HK-2 (cell line): ENCODE results near the gene PPP1R14C.

Source experiments
- DNase-seq: peaks from one replicate; pipeline ENCODE4 v3.0.0-alpha.2; 2018; ENCODE audit not compliant: unreplicated experiment

Gene PPP1R14C

DNA sequence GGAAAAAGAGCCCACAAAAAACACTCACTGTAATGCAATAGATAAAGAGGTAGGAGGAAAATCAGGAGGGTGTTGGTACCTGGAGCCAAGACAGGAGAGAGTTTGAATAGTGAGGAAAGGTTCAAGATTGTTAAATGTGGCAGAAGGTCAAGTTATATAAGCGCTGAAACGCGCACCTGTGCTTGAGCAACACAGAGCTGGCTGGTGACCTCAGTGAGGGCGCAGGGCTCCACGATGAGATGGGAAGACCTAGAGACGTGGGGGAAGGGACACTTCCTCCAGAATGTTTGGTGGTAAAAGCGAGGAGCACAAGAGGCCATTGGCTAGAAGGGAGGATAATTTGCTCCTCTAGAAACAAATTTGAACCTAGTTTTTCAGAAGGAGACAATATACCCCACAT lies 4.2 kb upstream of the PPP1R14C start:
- DNase-seq, result no peak

DNA sequence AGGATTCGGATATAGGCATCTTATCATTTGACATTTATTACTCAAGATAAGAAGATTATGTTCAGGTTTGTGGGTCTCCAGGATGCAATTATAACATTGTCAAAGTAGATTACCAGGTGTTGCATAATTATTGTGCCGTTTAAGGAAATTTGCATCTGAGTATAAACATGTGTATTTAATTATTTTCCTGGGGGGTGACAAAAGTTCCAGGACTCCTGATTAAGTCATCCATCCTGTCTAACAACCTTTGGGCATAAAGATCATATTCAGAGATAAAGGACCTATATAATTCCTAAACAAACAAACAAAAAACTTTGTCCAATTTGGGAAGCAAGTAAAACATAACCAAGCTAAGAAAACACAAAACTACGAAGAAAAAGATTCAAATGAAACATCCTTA lies 3.3 kb upstream of the PPP1R14C start:
- no peak for DNase-seq

DNA sequence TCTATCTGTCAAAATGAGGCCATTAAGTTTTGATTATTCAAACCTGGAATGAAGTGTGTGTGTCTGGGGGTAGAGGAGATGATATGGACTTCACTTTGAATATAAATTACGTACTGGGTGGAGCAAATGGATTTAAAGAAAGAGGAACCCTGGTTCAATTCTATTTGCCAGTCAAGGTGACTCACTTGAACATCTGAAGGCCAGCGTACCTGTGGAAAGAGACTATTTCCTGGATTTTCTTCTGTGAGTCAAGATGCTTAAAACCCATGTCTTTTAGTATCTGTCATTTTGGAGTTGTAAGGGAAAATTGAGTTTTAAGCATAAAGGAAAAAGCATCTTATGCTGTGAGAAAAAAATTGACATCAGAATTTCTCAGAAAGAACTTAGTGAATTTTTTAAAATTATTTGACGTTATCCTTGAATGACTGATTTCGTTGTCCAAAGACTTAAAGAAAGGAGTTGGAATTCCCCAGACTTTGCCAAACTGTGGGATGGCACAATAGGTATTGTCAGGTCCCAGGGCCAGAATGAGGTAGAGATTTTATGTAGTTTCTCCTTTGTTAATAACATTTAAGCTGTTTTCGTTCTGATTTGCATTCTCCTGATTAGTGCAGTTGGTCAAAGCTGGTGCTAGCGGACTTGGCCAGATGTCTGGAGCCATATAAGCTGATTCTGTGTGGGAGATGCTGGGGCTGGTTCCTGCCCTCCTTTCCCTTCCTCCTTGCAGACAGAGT lies 2.4 kb upstream of the PPP1R14C start:
- no peak for DNase-seq

DNA sequence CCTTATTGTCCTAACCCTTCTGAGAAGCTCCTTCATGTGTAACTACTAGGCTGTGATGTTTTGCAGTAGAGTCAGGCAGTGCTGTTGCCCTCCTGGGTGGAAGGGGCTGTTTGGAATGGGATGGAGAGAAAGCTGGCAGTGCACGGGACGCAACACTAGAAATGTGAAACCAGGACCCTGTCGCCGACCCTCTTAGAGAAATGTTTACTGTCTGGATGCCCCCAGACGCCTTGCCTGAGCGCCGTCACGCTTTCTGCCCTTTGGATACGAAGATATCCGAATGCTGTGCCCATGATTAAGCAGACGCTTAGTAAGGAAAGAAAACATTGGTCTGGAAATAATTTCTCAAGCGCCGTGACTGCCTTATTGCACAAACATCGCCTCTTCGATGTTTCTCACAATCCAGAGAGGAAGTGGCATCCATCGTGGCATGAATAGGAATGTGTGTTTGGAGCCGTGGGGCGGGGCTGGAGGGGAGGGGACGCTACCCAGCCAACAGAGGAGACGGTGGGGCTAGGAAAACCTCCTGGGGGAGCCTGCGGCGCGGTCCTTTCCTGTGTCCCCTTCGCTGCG lies 661 bp upstream of the PPP1R14C start:
- DNase-seq, result no peak

DNA sequence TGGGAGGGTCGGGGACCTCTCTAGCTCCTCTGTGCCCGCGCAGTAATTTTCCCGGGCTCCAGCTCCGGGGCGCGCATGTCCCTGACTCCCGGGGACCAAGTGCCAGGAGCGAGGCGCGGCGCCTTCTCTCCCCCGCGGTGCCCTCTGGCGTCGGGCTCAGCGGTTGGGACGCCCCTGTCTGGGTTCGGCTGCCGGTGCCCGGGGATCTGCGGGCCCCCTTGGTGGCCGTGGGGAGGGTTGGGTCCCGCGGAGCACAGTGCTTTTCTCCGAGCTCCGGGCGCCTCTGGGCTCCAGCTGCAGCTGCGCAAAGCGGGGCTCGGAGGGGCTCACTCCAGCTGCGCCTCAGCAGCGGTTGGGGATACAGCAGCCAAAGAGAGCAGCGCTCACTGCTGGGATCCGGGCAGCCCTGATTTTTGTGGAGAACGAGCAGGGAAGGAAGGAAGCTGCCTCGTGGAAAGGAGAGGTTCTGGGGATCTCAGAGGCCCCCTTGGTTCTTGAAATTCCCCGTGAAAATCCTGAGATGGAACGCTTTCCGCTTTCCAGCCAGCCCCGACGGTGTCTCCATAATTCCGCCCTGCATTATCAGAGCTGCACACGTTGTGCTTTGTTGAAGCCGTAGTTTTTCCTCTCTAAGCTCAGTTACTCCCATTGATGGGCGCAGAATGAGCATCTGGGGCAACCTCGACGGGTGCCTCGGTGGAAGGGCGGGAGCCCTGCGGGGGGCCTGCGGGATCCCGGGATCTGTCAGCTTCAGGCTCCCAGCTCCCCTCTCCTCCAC lies 861 bp downstream of the PPP1R14C start:
- peak; percentile 32 for DNase-seq

DNA sequence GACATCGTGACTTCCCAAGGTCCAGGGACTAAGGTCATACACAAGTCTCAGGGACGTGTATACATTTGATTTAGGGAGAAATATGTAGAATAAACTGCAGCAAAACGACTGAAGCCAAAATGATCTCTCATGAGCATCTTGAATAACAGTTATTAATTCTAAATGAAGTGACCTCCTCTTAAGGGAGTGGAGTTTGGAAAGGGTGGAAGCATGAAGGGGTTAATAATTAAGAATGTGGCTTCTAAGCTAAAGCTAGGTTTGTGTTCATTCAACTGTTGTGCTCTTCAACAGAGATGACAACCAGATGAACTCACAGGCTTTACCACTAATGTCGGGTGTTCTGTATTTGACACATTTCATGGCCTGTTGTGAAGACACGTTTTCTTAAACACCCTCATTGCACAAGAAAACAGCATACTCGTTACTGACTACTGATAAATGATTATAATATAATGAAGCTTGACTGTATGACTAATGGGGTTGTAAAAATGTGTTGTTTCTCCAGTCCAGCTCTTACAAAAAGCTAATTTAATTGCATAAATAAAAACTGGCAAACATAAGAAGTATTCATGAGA lies 1.5 kb downstream of the PPP1R14C start:
- no peak for DNase-seq

DNA sequence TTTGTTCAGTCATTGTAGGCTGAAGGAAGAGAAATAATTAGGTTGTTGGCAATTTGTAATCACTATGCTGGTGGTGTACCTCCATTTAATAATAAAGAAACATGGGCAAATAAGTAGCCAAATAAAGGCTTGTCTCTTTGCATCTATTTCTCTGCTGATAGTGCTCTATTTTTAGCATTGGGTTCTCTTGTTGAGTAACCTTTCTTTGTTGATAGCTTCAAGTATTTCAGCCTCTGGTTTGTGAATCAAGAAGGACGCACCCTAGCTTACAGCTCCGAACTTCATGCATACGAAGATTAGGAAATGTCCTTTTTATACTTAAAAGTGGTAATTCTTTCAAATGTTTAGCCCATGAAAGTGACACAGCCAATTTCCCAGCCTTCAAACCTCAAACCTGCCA lies 2.6 kb downstream of the PPP1R14C start:
- no peak for DNase-seq

DNA sequence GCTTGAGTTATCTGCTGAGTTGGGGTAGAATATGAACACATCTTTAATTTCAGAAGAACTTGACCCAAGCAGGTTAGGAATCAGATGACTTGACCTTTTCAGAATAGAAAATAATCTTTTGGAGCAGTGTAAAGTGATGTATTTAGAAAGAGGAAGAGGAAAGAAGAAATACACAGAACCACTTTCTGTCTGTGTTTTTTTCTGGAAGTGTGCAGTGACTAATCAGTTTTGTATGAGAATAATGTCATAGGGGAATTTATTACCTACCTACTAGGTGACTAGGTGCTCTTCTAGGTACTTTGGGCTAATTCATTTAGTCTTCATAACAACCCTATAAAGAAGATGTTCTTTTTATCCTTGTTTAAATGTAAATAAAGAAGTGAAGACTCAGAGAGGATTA lies 3.0 kb downstream of the PPP1R14C start:
- no peak for DNase-seq

DNA sequence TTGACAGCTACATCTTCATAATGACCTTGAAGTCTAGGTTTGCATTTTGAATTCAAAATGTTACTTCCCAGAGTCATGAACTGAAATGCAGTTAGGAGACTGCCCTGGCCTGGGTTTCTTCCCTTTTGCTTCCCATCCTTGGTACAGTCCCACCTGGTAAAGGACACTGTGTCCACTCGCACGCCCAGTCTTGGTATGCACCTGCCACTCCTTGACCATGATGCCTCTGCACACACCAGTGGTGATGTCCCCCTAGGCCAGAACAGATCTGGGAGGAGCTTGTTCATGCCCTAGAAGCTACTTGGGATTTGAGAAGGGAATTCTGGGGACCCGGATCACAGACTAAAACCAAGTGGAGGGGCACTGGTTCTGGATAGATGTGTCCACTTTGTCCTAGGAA lies 3.6 kb downstream of the PPP1R14C start:
- DNase-seq, result no peak

DNA sequence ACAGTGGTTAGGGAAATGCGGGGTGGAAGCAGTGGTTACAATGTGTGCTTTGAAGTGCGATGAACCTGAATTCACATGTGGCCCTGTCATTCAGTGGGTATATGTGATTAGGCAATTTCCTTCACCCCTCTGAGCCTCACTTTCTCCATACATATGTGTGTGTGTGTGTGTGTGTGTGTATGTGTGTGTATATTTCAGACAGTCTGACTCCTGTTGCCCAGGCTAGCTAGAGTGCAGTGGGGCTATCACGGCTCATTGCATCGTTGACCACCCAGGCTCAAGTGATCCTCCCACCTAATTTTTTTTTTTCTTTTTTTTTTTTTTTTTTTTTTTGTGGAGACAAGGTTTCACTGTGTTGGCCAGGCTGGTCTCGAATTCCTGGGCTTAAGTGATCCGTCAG lies 6.3 kb downstream of the PPP1R14C start:
- DNase-seq, result no peak

DNA sequence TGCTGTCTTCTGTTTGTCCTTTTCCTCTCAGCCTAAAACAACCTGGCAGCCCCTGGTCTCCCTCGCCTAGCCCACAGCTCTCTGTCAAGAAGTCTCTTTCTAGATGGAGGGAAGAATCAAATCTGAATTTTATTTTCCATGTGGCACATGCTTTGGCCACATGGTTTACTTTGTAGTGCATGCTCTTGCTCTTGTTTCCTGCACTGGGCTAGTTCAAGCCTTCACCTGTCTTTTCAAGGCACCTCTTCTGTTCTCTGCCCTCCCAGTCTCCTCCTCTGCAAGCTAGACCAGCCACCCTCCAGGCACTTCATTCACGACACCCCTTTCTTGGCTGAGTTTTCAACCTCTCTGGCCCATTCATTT lies 7.6 kb downstream of the PPP1R14C start:
- DNase-seq, result no peak

DNA sequence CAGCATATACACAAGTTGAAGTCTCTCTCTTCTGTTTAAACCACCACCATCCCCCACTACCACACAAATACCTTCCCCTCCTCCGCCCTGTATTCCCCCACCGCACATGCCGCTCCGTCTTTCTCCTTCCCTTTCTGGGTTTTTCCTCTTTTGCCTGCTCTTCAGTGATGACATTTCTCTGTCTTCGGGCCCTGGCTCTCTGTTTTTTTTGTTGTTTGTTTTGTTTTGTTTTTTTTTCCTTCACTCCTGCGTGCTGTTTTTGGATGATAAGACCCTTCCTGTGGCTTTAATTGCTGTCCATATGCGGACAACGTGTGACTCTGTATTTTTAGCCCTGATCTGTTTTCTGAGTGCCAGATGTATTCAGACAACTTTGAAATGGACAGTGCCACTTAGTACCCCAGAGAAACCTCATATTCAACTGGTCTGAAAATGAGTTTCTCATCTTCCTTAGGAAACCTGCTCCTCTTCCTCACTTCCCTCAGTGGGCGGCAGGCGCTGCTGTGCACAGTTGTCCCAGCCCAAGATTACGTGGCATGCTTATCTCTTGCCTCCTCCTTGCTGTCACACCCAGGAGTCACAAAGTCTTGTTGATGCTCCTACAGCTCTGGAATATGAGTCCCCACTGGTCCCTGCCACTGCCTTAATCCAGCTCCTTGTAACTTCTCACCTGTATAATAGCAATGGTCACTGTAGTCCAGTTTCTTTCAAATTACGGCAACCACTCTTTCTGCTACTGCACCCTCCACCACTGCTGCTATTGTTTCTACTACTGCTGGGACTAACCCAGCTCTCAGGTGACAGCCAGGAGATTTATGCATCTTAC lies 8.2 kb downstream of the PPP1R14C start:
- DNase-seq, result no peak

DNA sequence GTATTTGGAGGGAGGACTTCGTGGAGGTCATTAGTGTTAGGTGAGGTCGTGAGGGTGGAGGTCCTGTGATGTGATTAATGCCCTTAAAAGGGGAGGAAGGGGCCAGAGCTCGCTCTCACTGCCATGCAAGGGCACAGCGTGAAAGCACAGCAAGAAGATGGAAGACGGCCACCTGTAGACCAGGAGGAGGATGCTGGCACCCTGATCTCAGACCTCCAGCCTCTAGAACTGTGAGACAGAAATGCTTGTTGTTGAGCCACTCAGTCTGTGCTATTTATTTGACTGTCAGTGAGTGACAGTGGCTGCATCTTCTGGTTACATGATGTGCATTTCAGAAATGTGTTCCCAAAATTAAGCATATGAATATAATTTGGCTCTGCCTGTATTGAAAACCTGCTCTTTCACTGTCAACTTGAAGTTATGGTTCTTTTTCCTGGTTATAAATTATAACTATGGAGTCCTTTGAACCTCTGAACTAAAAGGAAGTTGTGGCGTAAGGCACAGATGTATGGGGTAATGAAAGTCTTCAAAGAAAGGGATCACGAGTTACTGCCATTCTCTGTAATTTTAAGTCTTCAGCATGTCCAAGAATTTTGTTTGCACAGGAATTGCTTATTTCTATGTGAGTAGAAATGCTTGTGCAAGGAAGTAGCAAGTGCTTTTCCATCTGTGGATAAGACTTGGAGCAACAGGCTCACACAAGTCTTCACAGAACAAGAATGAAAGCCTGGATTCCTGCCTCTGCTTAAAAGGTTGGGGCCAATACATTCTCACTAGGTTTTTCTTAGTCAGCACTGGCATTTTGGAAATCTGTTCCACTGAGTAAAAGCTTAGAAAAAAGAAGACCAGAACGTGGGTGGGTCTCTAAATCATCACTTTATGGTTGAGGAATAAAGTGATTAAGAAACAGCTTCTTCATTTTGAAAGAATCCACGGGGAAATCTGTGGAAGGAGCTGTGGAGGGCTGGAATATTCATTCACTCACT lies 10.3 kb downstream of the PPP1R14C start:
- no peak for DNase-seq

DNA sequence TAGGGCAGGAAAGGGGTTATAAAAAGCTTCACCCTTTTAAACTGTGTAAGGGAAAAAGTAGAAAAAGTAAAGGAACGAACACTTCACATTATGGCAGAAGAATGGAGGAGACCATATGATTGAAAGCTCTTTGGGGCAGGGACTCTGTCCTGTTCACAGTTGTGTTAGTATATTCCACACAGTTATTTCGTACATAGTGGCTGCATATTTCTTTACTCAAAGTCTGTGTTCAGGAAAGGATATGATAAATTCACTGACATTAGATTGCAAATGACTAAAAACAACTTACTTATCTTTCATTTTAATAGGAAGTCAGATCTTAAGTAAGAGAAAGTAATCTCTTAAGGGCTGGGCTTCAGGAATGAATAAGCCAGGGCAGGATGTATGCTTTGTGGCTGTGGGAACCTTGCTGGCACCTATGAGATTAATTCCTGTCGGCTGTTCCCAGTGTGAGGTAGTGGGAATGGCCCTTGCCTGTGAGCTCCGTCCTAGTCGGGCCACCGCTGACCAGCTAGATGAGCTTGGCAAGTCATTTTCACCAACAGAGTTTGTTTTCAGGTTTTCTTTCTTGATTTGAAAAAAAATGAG lies 11.2 kb downstream of the PPP1R14C start:
- DNase-seq, result no peak

DNA sequence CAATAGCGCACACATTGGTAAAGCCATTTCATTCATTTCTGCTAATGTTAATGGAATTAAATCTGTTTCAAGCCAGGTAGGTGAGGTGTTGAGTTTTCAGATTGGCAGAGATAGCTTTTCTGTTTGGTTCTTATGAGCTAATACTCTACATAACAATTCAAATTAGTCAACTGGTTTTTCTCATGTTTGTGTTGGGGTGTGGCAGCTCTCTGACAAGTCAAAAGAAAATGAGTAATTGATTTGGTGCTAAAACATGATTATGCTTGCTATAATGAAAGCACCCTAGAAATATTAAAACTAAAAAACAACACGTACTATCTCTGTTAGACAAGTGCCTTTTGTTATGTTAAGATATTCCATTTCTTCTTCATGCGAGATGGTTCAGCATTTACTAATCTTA lies 13.6 kb downstream of the PPP1R14C start:
- DNase-seq, result no peak

DNA sequence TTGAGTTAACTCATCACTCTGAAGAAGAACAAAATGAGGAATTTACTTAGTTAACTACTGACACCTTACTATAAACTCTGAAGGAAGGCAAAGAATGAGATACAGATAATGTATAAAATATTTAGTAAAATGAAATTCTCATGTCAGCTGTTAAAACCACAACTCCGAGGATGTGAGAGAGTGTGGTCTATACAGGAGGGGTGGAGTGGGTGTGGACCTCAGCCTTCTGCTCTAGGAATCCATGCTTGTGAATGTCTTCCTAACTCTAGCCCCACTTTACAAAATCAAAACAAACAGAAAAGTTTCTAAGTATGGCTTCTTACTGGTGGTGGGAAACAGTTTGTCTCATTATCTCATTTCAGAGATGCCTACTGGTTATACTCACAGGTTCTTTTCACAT lies 14.2 kb downstream of the PPP1R14C start:
- DNase-seq, result no peak

DNA sequence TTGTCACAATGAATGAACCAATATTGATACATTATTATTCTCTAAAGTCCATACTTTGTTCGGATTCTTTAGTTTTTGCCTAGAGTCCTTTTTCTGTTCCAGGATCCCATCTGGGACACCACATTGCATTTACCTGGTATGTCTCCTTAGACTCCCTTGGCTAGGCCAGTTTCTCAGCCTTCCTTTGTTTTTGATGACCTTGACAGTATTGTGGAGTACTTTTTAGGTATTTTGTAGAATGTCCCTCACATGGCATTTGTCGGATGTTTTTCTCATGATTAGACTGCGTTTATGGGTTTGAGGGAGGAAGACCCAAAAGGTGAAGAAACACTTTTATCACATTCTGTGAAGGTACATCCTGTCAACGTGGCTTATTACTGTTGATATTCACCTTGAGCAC lies 16.9 kb downstream of the PPP1R14C start:
- no peak for DNase-seq

DNA sequence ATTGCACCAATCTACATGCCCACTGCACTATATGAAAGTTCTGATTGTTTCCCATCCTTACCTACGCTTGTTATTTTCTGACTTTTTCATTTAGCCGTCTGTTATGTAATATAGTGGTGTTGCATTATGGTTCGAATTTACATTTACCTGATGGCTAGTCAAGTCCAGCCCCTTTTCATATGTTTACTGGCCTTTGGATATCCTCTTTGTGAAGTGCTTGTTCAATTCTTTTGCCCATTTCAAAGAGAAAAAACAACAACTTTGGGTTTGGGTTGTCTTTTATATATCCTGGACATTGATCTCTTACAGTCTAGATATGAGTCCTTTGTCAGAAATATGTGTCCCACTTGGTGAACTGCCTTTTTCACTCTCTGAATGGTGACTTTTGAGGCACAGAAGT lies 21.1 kb downstream of the PPP1R14C start:
- DNase-seq, result no peak

DNA sequence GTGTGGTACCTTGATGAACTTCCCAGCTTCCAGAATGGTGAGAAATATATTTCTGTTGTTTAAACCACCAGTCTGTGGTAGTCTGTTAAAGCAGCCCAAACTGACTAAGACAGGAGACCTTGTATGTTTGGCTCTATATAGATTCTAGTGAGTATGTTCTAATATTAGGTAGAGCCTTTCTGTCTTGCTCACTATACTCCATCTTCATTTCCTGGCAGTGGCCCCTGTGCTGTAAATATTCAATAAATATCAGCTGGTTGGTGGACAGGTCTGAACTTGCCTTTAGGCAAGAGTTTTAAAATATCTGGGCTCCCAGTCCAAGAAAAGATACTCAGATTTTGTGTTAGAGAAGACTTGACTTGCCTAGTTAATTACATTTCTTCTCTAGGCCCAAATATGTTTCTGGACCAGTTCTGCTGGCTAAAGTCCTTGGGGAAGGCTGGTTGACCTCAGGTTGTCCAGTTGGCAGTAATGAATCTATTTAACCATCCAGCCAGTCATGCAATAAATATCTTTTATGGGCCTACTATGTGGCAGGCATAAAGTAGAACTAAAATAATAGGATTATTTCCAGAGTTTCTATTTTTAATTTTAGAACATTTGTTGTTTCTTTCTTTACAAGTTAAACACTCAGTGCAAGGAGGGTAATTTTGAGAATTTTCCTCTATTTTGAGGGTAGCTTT lies 22.3 kb downstream of the PPP1R14C start:
- no peak for DNase-seq

DNA sequence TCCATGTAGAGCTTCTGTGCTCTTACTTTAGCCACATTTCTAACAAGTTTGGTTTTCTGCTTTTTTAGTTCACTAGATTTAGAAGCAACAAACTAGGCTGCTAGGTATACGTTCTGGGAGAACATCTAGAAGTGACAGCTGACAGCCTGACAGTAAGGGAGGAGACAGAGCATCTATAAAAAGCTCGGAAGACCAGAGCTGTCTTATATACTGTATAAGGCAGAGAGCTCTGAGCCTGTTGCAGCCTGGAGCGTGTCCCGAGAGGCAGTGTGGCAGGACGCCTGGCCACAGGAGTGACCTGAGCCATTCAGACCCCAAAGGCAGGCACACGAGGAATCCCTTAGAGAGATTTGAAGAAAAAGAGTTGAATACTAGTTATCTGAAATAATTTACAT lies 24.6 kb downstream of the PPP1R14C start:
- DNase-seq, result no peak
